ENCODE data around the gene PLXNA3.
"Not testable (repeated sequence)": the region's sequence is repeated elsewhere in the genome, so short reads cannot be mapped to it uniquely, and the experiment has no call there.

PLXNA3 gene

GRCh38 chrX:154488336-154489075 is 30.4 kb downstream of the PLXNA3 start:
- TF ChIP-seq CTCF (IDR thresholded peaks at IDR 0.05; ENCODE audit: insufficient read depth, low read depth, low read length, missing control alignments): no peak
- H3K4me3 ChIP-seq (ENCODE audit: low read length): no peak overlapping the region
- no peak for DNase-seq (ENCODE audit: low read depth)

- peak overlapping the region; percentile 60 for H3K4me3 ChIP-seq (ENCODE audit: low read length)
- no peak for DNase-seq (ENCODE audit: low read depth)
- no peak for TF ChIP-seq CTCF (IDR thresholded peaks at IDR 0.05; ENCODE audit: insufficient read depth, low read depth, low read length, missing control alignments)
Observed at GRCh38 chrX:154489182-154489581, 31.1 kb downstream of the PLXNA3 start.

DNA sequence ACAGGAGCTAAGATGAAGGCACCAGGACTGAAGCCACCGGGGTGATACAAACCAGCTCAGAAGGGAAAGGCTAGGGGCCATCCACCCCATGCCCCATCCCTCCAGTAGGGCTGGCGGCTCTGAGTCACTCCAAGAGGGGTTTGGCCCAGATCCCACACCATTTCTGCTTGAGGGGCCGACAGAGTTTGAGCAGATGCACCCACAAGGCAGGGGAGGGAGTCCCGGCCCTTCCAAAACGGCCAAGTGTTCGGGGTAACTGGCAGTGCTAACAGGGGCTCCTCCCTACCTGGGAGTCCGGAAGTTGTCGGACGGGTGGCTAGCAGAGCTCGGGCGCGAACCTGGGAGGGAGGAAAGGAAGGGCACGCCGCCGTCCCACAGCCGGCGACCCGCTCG is 31.9 kb downstream of the PLXNA3 start:
- DNase-seq (ENCODE audit: low read depth): peak; percentile 18
- H3K4me3 ChIP-seq (ENCODE audit: low read length): peak overlapping the region; percentile 60
- TF ChIP-seq CTCF (IDR thresholded peaks at IDR 0.05; ENCODE audit: insufficient read depth, low read depth, low read length, missing control alignments): no peak

DNA sequence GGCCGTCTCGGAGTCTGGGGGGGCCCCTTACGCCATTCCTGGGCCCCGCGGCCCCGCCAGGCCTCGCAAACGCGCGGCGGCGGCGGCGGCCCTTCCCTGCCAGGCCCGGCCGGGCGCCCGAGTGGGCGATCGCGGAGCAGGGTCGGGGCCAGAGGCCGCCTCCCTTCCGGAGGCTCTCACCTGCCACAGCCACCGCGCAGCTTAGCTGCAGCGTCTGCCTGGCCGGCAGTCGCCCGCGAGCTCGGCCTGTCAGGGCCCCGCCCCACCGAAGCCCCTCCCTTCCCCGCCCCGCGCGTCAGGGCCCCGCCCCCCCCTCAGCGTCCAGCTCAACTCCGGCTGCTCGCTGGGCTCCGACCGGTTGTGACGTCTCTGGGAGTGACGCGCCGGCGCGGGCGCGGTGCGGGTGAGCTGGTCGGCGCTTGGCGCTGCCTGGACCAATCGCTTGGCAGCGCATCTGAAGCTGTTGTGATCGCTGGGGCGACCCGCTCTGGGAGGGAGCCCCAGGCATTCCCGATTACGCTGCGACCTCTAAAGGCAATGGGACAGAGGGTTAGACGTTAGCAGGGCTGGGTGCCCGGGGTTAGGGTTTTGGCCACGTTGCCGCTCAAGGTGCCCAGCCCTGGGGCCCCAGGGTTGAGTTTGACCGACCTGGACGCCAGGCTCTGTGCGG is 32.5 kb downstream of the PLXNA3 start, which contains the start of gene SLC10A3:
TSS of gene SLC10A3 (minus strand) at position 216 of the 670 bp plus-strand sequence. CDS start 1,689 bp downstream, outside the sequence.
- H3K4me3 ChIP-seq (ENCODE audit: low read length): peak within 1 kb of the TSS; percentile 69
- peak; percentile 93 for DNase-seq (ENCODE audit: low read depth)
- TF ChIP-seq CTCF (IDR thresholded peaks at IDR 0.05; ENCODE audit: insufficient read depth, low read depth, low read length, missing control alignments): no peak

- no peak for TF ChIP-seq CTCF (IDR thresholded peaks at IDR 0.05; ENCODE audit: insufficient read depth, low read depth, low read length, missing control alignments)
- no peak overlapping the region for H3K4me3 ChIP-seq (ENCODE audit: low read length)
- DNase-seq (ENCODE audit: low read depth): no peak
Observed at GRCh38 chrX:154494715-154495114, 36.6 kb downstream of the PLXNA3 start.

DNA sequence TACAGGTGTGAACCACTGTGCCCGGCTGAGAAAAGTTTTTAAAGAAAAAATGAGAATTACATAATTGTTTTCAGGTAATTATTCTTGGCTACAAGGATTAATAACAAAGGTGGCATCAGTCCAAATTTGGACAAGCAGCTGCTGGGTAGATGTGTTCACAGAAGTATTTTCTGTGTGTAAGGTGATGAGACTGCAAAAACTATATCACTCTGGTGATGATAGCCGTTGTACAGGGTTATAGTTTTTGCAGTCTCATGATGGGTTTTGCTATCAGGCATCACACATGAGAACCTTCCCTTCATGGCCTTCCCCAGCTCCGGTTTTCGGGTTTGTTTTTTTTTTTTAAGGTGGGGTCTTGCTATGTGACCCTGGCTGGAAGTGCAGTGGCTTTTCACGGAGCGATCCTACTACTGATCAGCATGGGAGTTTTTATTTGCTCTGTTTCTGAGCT is 37.4 kb downstream of the PLXNA3 start:
- no peak for DNase-seq (ENCODE audit: low read depth)
- H3K4me3 ChIP-seq (ENCODE audit: low read length): no peak overlapping the region
- no peak for TF ChIP-seq CTCF (IDR thresholded peaks at IDR 0.05; ENCODE audit: insufficient read depth, low read depth, low read length, missing control alignments)

GRCh38 chrX:154496591-154497137 is 38.6 kb downstream of the PLXNA3 start:
- H3K4me3 ChIP-seq (ENCODE audit: low read length); DNase-seq (ENCODE audit: low read depth): not testable (repeated sequence)

DNA sequence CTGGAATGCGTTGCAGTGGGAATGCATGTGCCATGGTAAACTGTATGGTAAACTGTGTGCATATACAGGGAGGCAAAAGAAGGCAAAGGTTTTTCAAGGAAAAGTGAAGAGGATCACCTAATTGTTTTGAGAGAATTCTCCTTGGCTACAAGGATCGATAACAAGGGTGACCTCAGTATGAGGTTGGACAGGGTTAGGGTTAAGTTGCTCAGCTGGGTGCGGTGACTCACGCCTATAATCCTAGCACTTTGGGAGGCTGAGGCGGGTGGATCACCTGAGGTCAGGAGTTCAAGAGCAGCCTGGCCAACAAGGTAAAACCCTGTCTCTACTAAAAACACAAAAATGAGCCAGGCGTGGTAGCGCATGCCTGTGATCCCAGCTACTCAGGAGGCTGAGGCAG is 43.3 kb downstream of the PLXNA3 start:
- DNase-seq (ENCODE audit: low read depth); H3K4me3 ChIP-seq (ENCODE audit: low read length): not testable (repeated sequence)

All from epithelial cell of esophagus (primary cell).